Epithelial cell of esophagus (primary cell): ENCODE data around the gene CLSTN2.

Source experiments
- DNase-seq: peaks from one replicate; pipeline ENCODE4 v3.0.0; 2010; ENCODE audit warnings: low read depth
- H3K4me3 ChIP-seq: 2 replicates; pipeline ENCODE4 v1.5.1; 2011; ENCODE audit warnings: mild to moderate bottlenecking, low read length, control low read depth
- CTCF ChIP-seq: IDR thresholded peaks from 2 replicates; pipeline ENCODE4 v1.5.1; 2011; ENCODE audit warnings: low read depth, mild to moderate bottlenecking, low read length, control low read depth, inconsistent platforms; ENCODE audit not compliant: insufficient read depth; ENCODE audit errors: missing control alignments

Gene CLSTN2

DNA sequence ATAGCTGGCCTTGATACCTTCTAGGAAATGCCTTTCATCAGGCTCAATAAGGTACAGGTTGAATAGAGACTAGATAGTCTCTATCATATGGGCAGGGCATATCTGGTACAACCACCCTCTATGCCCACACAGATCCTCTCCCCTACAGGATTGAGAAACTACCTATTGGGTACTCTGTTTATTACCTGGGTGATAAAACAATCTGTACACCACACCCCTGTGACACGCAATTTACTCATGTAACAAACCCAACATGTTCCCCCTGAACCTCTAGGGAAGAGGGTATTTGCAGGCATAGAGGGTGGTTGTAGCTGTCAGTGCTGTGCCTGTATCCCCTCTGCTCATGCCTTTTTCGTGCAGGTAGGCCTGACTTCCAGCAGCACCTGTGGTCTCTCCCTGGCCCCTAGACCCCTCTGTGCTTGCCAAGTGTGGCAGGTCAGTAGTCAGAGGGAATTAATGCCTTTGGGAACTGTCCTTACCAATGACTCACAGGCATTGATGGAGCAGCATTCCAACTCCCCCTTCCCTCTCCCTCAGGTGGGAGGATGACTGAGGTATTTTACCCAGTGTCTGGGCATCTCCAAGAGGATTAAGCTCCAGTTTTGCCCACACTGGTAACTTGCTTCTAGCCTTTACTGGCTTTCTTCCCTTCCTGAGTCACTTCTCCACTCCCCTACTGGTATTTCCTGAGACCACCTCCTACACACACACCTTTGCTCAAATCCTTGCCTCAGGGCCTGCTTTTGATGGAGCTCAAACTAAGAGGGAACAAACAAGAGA, 18.3 kb downstream of the CLSTN2 start:
- peak; percentile 26 for DNase-seq
- no peak overlapping the region for H3K4me3 ChIP-seq
- TF ChIP-seq CTCF, result no peak

- no peak for TF ChIP-seq CTCF
- DNase-seq, result no peak
- H3K4me3 ChIP-seq, result no peak overlapping the region
Measured at GRCh38 chr3:139954146-139954860, 19.3 kb downstream of the CLSTN2 start.

DNA sequence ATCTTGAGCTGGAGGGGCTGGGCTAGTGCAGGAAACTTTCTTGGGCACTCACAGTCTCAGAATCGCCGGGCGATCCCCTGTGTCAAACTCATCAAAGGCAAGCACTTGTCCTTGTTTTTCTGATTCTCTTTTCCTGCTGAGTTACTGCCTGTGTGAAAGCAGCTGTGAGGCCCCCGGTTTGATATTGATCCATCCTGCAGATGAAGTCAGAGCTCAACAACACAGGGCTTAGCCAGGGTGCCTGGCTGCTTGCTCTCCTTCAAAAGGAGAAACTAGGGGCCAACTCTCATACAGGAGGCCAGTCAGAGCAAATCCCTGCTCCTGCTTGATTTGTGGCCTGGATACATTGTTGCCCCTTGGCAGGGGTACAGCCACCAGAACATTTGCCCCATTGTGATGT, 22.9 kb downstream of the CLSTN2 start:
- DNase-seq, result no peak
- TF ChIP-seq CTCF, result no peak
- no peak overlapping the region for H3K4me3 ChIP-seq

GRCh38 chr3:139969386-139969785, 34.4 kb downstream of the CLSTN2 start:
- DNase-seq, result no peak
- no peak overlapping the region for H3K4me3 ChIP-seq
- no peak for TF ChIP-seq CTCF

- H3K4me3 ChIP-seq, result no peak overlapping the region
- no peak for TF ChIP-seq CTCF
- no peak for DNase-seq
Measured at GRCh38 chr3:139970526-139970925, 35.5 kb downstream of the CLSTN2 start.

- TF ChIP-seq CTCF, result no peak
- no peak overlapping the region for H3K4me3 ChIP-seq
- no peak for DNase-seq
Measured at GRCh38 chr3:139974809-139975425, 39.9 kb downstream of the CLSTN2 start.
